A549 (cell line): Measurements from ENCODE around the gene GLT1D1. TPM values are rescaled to one million over a fixed set of nuclear protein-coding genes. Genes with fewer than 3 reads are reported as not detected.
A peak's percentile ranks its signal among the peaks of the same experiment; 100 is the strongest.

Source experiments
- ATAC-seq, 2 experiments: fragments of 200-7000 bp in 1 of 2; fragments of >200 bp in 1 of 2; cut with Nextera tagmentation in 1 of 2; cut with Tn5 transposase in 1 of 2; 3 replicates each; pipeline versions ENCODE4 v1.8.0 to v1.9.1; 2018 to 2020; ENCODE audit warnings: mild to moderate bottlenecking in 1 of 2, moderate library complexity in 1 of 2
- CTCF ChIA-PET: fragments of 300-600 bp; sonication (Branson Sonifier 250); formaldehyde crosslinking; extraction: SDS; loops from one replicate; lab custom pipeline; 2021; ENCODE audit warnings: antibody characterized with exemption, inconsistent platforms; lab: Yijun Ruan, JAX
- POLR2A ChIA-PET: fragments of 350-600 bp; formaldehyde crosslinking; extraction: SDS; loops from one replicate; lab custom pipeline; 2021; ENCODE audit warnings: antibody characterized with exemption, inconsistent platforms; lab: Yijun Ruan, JAX
- DNase-seq, 2 experiments: peaks; one replicate each; pipeline versions ENCODE4 v3.0.0 to v3.0.0-alpha.2; 2011 to 2016; ENCODE audit warnings: low read depth in 1 of 2, low spot score in 1 of 2
- FAIRE-seq: peaks from 2 replicates; lab custom pipeline; 2011; peaks lifted over from hg19 to GRCh38; lab: Jason Lieb, UNC
- H3K27ac ChIP-seq, 2 experiments: fragments of >200 bp; sonication (Bioruptor Twin); formaldehyde crosslinking; 3 replicates each; pipeline ENCODE4 v1.5.1; 2016 to 2017
- H3K4me1 ChIP-seq: fragments of >200 bp; sonication (Bioruptor Twin); formaldehyde crosslinking; 3 replicates; pipeline ENCODE4 v1.6.1; 2016
- H3K4me2 ChIP-seq: fragments of >200 bp; sonication (Bioruptor Twin); formaldehyde crosslinking; 3 replicates; pipeline ENCODE4 v1.6.1; 2016
- H3K4me3 ChIP-seq: fragments of >200 bp; sonication (Bioruptor Twin); formaldehyde crosslinking; 3 replicates; pipeline ENCODE4 v1.5.1; 2016
- H3K9me3 ChIP-seq: fragments of >200 bp; sonication (Bioruptor Twin); formaldehyde crosslinking; 3 replicates; pipeline ENCODE4 v1.6.1; 2016
- BHLHE40 ChIP-seq: IDR thresholded peaks from 2 replicates; pipeline ENCODE4 v1.6.1; 2012; ENCODE audit warnings: low read depth, low read length, inconsistent platforms
- CEBPB ChIP-seq, 2 experiments: fragments of >200 bp in 1 of 2; sonication (Bioruptor Twin) in 1 of 2; formaldehyde crosslinking in 1 of 2; IDR thresholded peaks; 2 replicates each; pipeline ENCODE4 v1.6.1; 2012 to 2016
- CHD2 ChIP-seq: fragments of 150-350 bp; IDR thresholded peaks from 2 replicates; pipeline ENCODE4 v1.6.1; 2014; ENCODE audit warnings: low read length; ENCODE audit not compliant: partially characterized antibody
- EHF ChIP-seq: fragments of 250-450 bp; sonication (Bioruptor Pico); IDR thresholded peaks from 2 replicates; pipeline ENCODE4 v1.5.0; 2020; ENCODE audit warnings: mild to moderate bottlenecking
- HOXA7 ChIP-seq: fragments of 250-450 bp; sonication (Bioruptor Pico); IDR thresholded peaks from 2 replicates; pipeline ENCODE4 v1.5.0; 2020; ENCODE audit warnings: mild to moderate bottlenecking, moderate library complexity
- HOXB5 ChIP-seq: fragments of 250-450 bp; sonication (Bioruptor Pico); IDR thresholded peaks from 2 replicates; pipeline ENCODE4 v1.5.0; 2020; ENCODE audit warnings: mild to moderate bottlenecking, moderate library complexity
- JUN ChIP-seq, 2 experiments: fragments of >200 bp; sonication (Bioruptor Twin); formaldehyde crosslinking; IDR thresholded peaks; 2 replicates in 1 of 2; 3 replicates in 1 of 2; pipeline ENCODE4 v1.6.1; 2016 to 2017
- KDM1A ChIP-seq: fragments of 200-600 bp; sonication (generic); IDR thresholded peaks from 2 replicates; pipeline ENCODE4 v1.6.1; 2016; ENCODE audit warnings: low read depth, mild to moderate bottlenecking
- KDM5A ChIP-seq: fragments of 200-600 bp; sonication (generic); IDR thresholded peaks from 2 replicates; pipeline ENCODE4 v1.6.1; 2016; ENCODE audit warnings: antibody characterized with exemption, mild to moderate bottlenecking
- MAFK ChIP-seq: fragments of 450-650 bp; IDR thresholded peaks from 2 replicates; pipeline ENCODE4 v1.6.1; 2014; ENCODE audit not compliant: partially characterized antibody
- MAZ ChIP-seq: fragments of 150-350 bp; IDR thresholded peaks from 2 replicates; pipeline ENCODE4 v1.6.1; 2014; ENCODE audit warnings: antibody characterized with exemption, low read depth, low read length, borderline replicate concordance
- NFE2L2 ChIP-seq: fragments of 150-350 bp; conservative IDR thresholded peaks from 2 replicates; pipeline ENCODE4 v1.6.1; 2014; ENCODE audit warnings: low read length
- NPAS2 ChIP-seq: fragments of 250-450 bp; sonication (Bioruptor Pico); IDR thresholded peaks from 2 replicates; pipeline ENCODE4 v1.8.0; 2022; ENCODE audit warnings: mild to moderate bottlenecking, moderate library complexity, borderline replicate concordance
- POLR2A ChIP-seq: IDR thresholded peaks from 2 replicates; pipeline ENCODE4 v1.6.1; 2012; ENCODE audit warnings: mild to moderate bottlenecking, low read length
- RAD21 ChIP-seq, 2 experiments: fragments of >200 bp in 1 of 2; sonication (Bioruptor Twin) in 1 of 2; formaldehyde crosslinking in 1 of 2; IDR thresholded peaks in 1 of 2; conservative IDR thresholded peaks in 1 of 2; 2 replicates in 1 of 2; 3 replicates in 1 of 2; pipeline ENCODE4 v1.6.1; 2012 to 2018; ENCODE audit warnings: inconsistent platforms in 1 of 2
- RCOR1 ChIP-seq: fragments of 150-350 bp; IDR thresholded peaks from 2 replicates; pipeline ENCODE4 v1.6.1; 2014; ENCODE audit warnings: antibody characterized with exemption, low read length, low read depth
- SREBF2 ChIP-seq: fragments of 450-650 bp; IDR thresholded peaks from 2 replicates; pipeline ENCODE4 v1.6.1; 2014; ENCODE audit warnings: mild to moderate bottlenecking, moderate library complexity
- TFCP2L1 ChIP-seq: fragments of 250-450 bp; sonication (Bioruptor Pico); IDR thresholded peaks from 2 replicates; pipeline ENCODE4 v1.5.0; 2021; ENCODE audit warnings: mild to moderate bottlenecking
- TP53 ChIP-seq: fragments of 250-450 bp; sonication (Bioruptor Pico); IDR thresholded peaks from 2 replicates; pipeline ENCODE4 v1.5.0; 2021; ENCODE audit warnings: mild to moderate bottlenecking, moderate library complexity
- WGBS: methylation state at CpG from one replicate; pipeline ENCODE4 v1.1.6; 2017; ENCODE audit errors: missing lambda C conversion rate; 5-methylcytosine and 5-hydroxymethylcytosine counted together
- polyA plus RNA-seq, 4 experiments: library from polyadenylated mRNA; depleted of rRNA in 3 of 4; stranded (reverse); fragments of >200 nt; fragmentation: RNase III in 1 of 4; extraction: RNeasy Plus Mini Kit Qiagen cat#74134 plus additional on column Dnase treatment in 1 of 4; gene quantifications; 2 replicates in 3 of 4; 3 replicates in 1 of 4; pipeline ENCODE4 v1.2.3, GENCODE V29; 2011 to 2017
- TF ChIP-seq, protein P1 (sequence below): fragments of >200 bp; sonication (Bioruptor Twin); formaldehyde crosslinking; IDR thresholded peaks from 3 replicates; pipeline ENCODE4 v1.5.1; 2016
- TF ChIP-seq, protein P2 (sequence below): fragments of >200 bp; sonication (Bioruptor Twin); formaldehyde crosslinking; IDR thresholded peaks from 3 replicates; pipeline ENCODE4 v1.6.1; 2016
- TF ChIP-seq, protein P3 (sequence below): IDR thresholded peaks from 2 replicates; pipeline ENCODE4 v1.6.1; 2012
- TF ChIP-seq, protein P4 (sequence below): IDR thresholded peaks from 2 replicates; pipeline ENCODE4 v1.6.1; 2012

The GLT1D1 gene
- polyA plus RNA-seq, 2 of the 4 experiments (the other 2 are of a cell fraction): not detected

DNA sequence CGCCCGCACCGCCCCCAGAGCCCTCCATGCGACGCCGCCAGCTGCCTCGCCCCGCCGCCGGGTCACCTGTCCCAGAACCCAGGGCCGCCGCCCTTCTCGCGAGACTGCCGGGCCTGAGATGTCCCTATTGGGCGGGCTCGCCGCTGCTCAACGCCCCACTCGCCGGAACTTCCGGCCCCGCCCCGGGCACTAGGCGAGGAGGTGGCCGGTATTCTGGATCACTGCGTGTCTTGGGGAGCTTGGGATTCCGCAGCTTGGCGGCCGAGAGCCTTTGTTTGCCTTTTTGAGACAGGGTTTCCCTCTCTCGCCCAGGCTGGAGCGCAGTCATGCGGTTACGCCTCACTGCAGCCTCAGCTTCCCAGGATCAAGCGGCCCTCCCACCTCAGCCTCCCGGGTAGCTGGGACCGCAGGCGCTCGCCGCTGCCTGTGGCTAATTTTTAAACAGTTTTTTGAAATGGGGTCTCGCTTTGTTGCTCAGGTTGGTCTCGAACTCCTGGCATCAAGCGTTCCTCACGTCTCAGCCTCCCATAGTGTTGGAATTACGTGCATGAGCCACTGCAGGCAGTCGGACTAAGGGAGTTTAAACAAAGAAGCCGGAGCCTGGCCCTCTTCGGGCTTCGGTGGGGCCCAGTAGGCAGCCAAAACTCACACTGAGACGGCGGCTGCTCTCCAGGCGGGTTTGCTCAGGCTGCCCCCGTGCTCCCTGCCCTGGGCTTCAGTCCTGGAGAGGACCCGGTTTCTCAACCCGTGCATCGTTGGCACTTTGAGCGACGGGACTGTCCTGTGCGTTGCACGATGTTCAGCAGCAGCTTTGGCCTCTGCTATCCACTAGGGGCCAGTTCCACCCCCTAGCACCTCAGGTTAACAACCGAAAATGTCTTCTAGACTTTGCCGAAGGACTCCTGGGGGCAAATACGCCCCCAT, 29.1 kb upstream of the GLT1D1 start, which contains the start of gene SLC15A4 (continued):
- TF ChIP-seq, protein P1, sequence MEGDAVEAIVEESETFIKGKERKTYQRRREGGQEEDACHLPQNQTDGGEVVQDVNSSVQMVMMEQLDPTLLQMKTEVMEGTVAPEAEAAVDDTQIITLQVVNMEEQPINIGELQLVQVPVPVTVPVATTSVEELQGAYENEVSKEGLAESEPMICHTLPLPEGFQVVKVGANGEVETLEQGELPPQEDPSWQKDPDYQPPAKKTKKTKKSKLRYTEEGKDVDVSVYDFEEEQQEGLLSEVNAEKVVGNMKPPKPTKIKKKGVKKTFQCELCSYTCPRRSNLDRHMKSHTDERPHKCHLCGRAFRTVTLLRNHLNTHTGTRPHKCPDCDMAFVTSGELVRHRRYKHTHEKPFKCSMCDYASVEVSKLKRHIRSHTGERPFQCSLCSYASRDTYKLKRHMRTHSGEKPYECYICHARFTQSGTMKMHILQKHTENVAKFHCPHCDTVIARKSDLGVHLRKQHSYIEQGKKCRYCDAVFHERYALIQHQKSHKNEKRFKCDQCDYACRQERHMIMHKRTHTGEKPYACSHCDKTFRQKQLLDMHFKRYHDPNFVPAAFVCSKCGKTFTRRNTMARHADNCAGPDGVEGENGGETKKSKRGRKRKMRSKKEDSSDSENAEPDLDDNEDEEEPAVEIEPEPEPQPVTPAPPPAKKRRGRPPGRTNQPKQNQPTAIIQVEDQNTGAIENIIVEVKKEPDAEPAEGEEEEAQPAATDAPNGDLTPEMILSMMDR: no peak
- TF ChIP-seq NFE2L2: no peak
- no peak for TF ChIP-seq MAFK
- TF ChIP-seq RAD21 (conservative IDR thresholded peaks at IDR 0.05 in 1 of 2, IDR thresholded peaks at IDR 0.05 in 1 of 2): no peak
- peak; percentile 95 for TF ChIP-seq POLR2A
- TF ChIP-seq, protein P2, sequence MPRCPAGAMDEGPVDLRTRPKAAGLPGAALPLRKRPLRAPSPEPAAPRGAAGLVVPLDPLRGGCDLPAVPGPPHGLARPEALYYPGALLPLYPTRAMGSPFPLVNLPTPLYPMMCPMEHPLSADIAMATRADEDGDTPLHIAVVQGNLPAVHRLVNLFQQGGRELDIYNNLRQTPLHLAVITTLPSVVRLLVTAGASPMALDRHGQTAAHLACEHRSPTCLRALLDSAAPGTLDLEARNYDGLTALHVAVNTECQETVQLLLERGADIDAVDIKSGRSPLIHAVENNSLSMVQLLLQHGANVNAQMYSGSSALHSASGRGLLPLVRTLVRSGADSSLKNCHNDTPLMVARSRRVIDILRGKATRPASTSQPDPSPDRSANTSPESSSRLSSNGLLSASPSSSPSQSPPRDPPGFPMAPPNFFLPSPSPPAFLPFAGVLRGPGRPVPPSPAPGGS: peak; percentile 96
- no peak for TF ChIP-seq NPAS2 (CRISPR knock-in tag)
- peak; percentile 69 to 91; a peak in 3 of 5 replicates for TF ChIP-seq JUN (IDR thresholded peaks at IDR 0.05)
- TF ChIP-seq, protein P3, sequence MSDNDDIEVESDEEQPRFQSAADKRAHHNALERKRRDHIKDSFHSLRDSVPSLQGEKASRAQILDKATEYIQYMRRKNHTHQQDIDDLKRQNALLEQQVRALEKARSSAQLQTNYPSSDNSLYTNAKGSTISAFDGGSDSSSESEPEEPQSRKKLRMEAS: peak; percentile 66; the same call in 1 of the 2 replicates
- peak; percentile 98 for TF ChIP-seq CHD2

DNA sequence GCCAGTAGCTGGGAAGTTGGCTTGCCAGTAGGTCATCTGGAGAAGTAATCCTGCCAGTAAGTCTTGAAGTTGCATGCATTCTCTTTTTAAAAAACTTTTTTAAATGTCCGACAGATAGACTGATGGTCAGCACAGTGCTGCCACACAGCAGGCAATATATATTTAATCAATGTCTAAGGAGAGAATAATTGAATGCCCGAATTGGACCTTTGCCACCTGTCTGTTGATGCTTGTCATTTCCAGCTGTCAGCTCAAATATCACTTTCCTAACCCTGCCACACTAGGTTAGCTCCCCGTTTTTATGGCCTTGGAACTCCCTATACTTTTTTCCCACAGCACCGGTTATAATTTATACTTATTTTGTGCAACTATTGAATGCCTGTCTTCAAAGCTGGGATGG, 27.4 kb upstream of the GLT1D1 start:
- H3K4me2 ChIP-seq: no peak overlapping the region
- no peak overlapping the region for H3K4me3 ChIP-seq
- DNase-seq (no peak), ATAC-seq (no peak), FAIRE-seq (no peak)
- ChIA-PET POLR2A (no interaction called here), CTCF (no interaction called here)
- TF ChIP-seq HOXA7 (CRISPR knock-in tag): no peak
- TF ChIP-seq CEBPB (IDR thresholded peaks at IDR 0.05): no peak
- no peak overlapping the region for H3K27ac ChIP-seq
- 64% methylated on average over 4 of the region's 4 CpGs for WGBS
- peaks cover 13% of the 10 kb centered on the region for H3K4me1 ChIP-seq
- no peaks in the 10 kb centered on the region for H3K9me3 ChIP-seq

DNA sequence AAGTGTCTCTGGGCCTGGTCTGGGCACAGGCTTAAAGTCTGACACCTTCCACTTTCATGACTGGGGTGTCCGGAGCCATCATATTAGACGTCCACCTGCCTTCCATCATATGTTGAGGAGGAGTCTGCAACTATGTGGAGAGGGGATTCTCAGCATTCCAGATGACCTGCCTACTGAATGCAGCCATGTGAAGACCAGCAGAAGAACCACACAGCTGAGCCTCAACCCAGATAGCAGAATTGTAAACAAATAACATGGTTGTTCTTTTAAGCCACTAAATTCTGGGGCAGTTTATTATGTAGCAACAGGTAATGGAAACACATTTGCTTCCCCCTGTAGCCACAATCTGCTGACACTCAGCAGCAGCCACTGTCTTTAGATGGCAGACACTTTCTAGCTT, 25.6 kb upstream of the GLT1D1 start:
- no peak for TF ChIP-seq RCOR1
- TF ChIP-seq CHD2: no peak
- TF ChIP-seq EHF: no peak
- no peak for TF ChIP-seq MAFK
- TF ChIP-seq MAZ: no peak
- TF ChIP-seq, protein P4, sequence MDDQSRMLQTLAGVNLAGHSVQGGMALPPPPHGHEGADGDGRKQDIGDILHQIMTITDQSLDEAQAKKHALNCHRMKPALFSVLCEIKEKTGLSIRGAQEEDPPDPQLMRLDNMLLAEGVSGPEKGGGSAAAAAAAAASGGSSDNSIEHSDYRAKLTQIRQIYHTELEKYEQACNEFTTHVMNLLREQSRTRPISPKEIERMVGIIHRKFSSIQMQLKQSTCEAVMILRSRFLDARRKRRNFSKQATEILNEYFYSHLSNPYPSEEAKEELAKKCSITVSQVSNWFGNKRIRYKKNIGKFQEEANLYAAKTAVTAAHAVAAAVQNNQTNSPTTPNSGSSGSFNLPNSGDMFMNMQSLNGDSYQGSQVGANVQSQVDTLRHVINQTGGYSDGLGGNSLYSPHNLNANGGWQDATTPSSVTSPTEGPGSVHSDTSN: no peak
- TF ChIP-seq HOXB5 (CRISPR knock-in tag): no peak
- no peak for TF ChIP-seq TFCP2L1 (CRISPR knock-in tag)
- TF ChIP-seq SREBF2: no peak
- no peak for TF ChIP-seq KDM1A
- no peak for TF ChIP-seq KDM5A
- no peak for TF ChIP-seq TP53 (CRISPR knock-in tag)
- no peak for TF ChIP-seq BHLHE40
- TF ChIP-seq RAD21 (conservative IDR thresholded peaks at IDR 0.05 in 1 of 2, IDR thresholded peaks at IDR 0.05 in 1 of 2): no peak
- Histone ChIP-seq H3K9me3 (no peaks in the 10 kb centered on the region), H3K4me1 (peaks cover 5% of the 10 kb centered on the region; the same call in 1 of the 3 replicates), H3K4me2 (no peak overlapping the region), H3K27ac (no peak overlapping the region), H3K4me3 (no peak overlapping the region)
- ATAC-seq: no peak
- CTCF ChIA-PET: no interaction called here
- POLR2A ChIA-PET: no interaction called here
- no peak for FAIRE-seq
- 95% methylated on average over 2 of the region's 2 CpGs for WGBS
- no peak for DNase-seq
